Stimulated activated CD8-positive, alpha-beta memory T cell treated with anti-CD3 and anti-CD28 coated beads, Interleukin-2, amount 100 ng/mL, for 48 hours (primary cell): ENCODE measurements around the gene TCEA2.
"Not testable (repeated sequence)": the region's sequence is repeated elsewhere in the genome, so short reads cannot be mapped to it uniquely, and the experiment has no call there.

Experiments
- DNase-seq, 2 donors: peaks; one replicate each; pipeline ENCODE4 v3.0.0-alpha.2; 2020; ENCODE audit warnings: low read depth in 2 of 2

TCEA2 gene

GRCh38 chr20:64077876-64078551 lies 15.0 kb downstream of the TCEA2 start:
- DNase-seq = no peak

GRCh38 chr20:64078934-64079272 lies 15.9 kb downstream of the TCEA2 start:
- no peak for DNase-seq

GRCh38 chr20:64079273-64080012 lies 16.4 kb downstream of the TCEA2 start, which contains the start of gene RGS19:
RGS19 (minus strand) TSS chr20:64079518; CDS start chr20:64076886, 2,632 bp downstream.
- DNase-seq = peak; percentile 56 to 61

- no peak for DNase-seq
Measured at GRCh38 chr20:64080013-64080812, 17.2 kb downstream of the TCEA2 start, which contains the start of gene OPRL1. OPRL1 (plus strand) TSS chr20:64080082; CDS start chr20:64092721, 12,639 bp downstream.

GRCh38 chr20:64080813-64081623 lies 18.0 kb downstream of the TCEA2 start:
- DNase-seq = no peak

- DNase-seq = no peak
Measured at GRCh38 chr20:64081624-64081964, 18.6 kb downstream of the TCEA2 start.

GRCh38 chr20:64082126-64082731 lies 19.2 kb downstream of the TCEA2 start:
- DNase-seq = no peak

GRCh38 chr20:64082820-64083377 lies 19.9 kb downstream of the TCEA2 start:
- DNase-seq = no peak

GRCh38 chr20:64083378-64083803 lies 20.4 kb downstream of the TCEA2 start:
- DNase-seq = peak; percentile 71 to 75

GRCh38 chr20:64083804-64084684 lies 21.0 kb downstream of the TCEA2 start, which contains the start of gene LKAAEAR1:
LKAAEAR1 (minus strand) TSS chr20:64084398; CDS start chr20:64084219, 179 bp downstream.
- no peak for DNase-seq

- no peak for DNase-seq
Measured at GRCh38 chr20:64084685-64085152, 21.7 kb downstream of the TCEA2 start.

GRCh38 chr20:64086801-64087200 lies 23.8 kb downstream of the TCEA2 start:
- no peak for DNase-seq

GRCh38 chr20:64087226-64087825 lies 24.3 kb downstream of the TCEA2 start:
- not testable (repeated sequence) for DNase-seq

- DNase-seq = not testable (repeated sequence)
Measured at GRCh38 chr20:64088586-64088985, 25.6 kb downstream of the TCEA2 start.

- no peak for DNase-seq
Measured at GRCh38 chr20:64090165-64090564, 27.2 kb downstream of the TCEA2 start.

- DNase-seq = no peak
Measured at GRCh38 chr20:64091340-64091739, 28.3 kb downstream of the TCEA2 start.

GRCh38 chr20:64091770-64092169 lies 28.8 kb downstream of the TCEA2 start:
- DNase-seq = no peak

GRCh38 chr20:64092258-64093012 lies 29.4 kb downstream of the TCEA2 start:
- DNase-seq = no peak
